Endothelial cell of umbilical vein (primary cell): ENCODE measurements around the gene HOXA1. TPM values are rescaled to one million over a fixed set of nuclear protein-coding genes. Genes with fewer than 3 reads are reported as not detected.

Source experiments
- BruUV-seq: library from RNA; stranded (reverse); fragments of 400-500 nt; replicated peaks from 2 replicates; lab custom pipeline; 2021; lab: Mats Ljungman, UMichigan
- CTCF ChIA-PET: fragments of 300-600, 350-600 bp; sonication (Branson Sonifier 250); formaldehyde crosslinking; loops from one replicate; lab custom pipeline; 2021; ENCODE audit warnings: antibody characterized with exemption, inconsistent platforms; lab: Charles Lee
- POLR2A ChIA-PET: fragments of 300-600, 350-600 bp; sonication (Branson Sonifier 250); formaldehyde crosslinking; loops from one replicate; lab custom pipeline; 2021; ENCODE audit warnings: antibody characterized with exemption, inconsistent platforms; lab: Charles Lee
- DNase-seq: peaks from one replicate; pipeline ENCODE4 v3.0.0-alpha.2; 2011; ENCODE audit warnings: low read depth, low spot score
- FAIRE-seq: peaks from 2 replicates; lab custom pipeline; 2011; peaks lifted over from hg19 to GRCh38; lab: Jason Lieb, UNC
- H2AFZ ChIP-seq: 2 replicates; pipeline ENCODE4 v1.6.0; 2012; ENCODE audit warnings: low read depth, low read length, control low read depth, inconsistent platforms
- H3K27ac ChIP-seq: 2 replicates; pipeline ENCODE4 v1.5.1; 2011; ENCODE audit warnings: low read depth, mild to moderate bottlenecking, control low read depth, low read length, moderate library complexity; ENCODE audit not compliant: insufficient read depth
- H3K27me3 ChIP-seq, 2 experiments: 2 replicates each; pipeline versions ENCODE4 v1.6.0 to v1.6.1; 2011; ENCODE audit warnings: low read length in 2 of 2, mixed read lengths in 1 of 2; ENCODE audit not compliant: control insufficient read depth in 2 of 2, insufficient read depth in 2 of 2
- H3K36me3 ChIP-seq, 2 experiments: 2 replicates in 1 of 2; 3 replicates in 1 of 2; pipeline ENCODE4 v1.5.1; 2011; ENCODE audit warnings: low read length in 2 of 2, mild to moderate bottlenecking in 1 of 2, moderate library complexity in 1 of 2; ENCODE audit not compliant: control insufficient read depth in 2 of 2, insufficient read depth in 2 of 2; ENCODE audit errors: extremely low read depth in 1 of 2
- H3K4me1 ChIP-seq: 3 replicates; pipeline ENCODE4 v1.5.1; 2011; ENCODE audit warnings: mild to moderate bottlenecking, low read length; ENCODE audit not compliant: control insufficient read depth, insufficient read depth; ENCODE audit errors: extremely low read depth
- H3K4me2 ChIP-seq: 2 replicates; pipeline ENCODE4 v1.6.1; 2011; ENCODE audit warnings: low read length, control low read depth, mixed read lengths; ENCODE audit not compliant: insufficient read depth
- H3K4me3 ChIP-seq, 3 experiments: fragments of 200-600 bp in 1 of 3; sonication (generic), shearing (Covaris generic) in 1 of 3; replicated peaks in 1 of 3; 2 replicates each; pipeline ENCODE4 v1.5.1; 2011 to 2016; ENCODE audit warnings: control low read depth in 3 of 3, low read length in 3 of 3, mild to moderate bottlenecking in 2 of 3, inconsistent platforms in 1 of 3, low read depth in 1 of 3, moderate library complexity in 1 of 3; ENCODE audit not compliant: insufficient read depth in 1 of 3
- H3K79me2 ChIP-seq: 2 replicates; pipeline ENCODE4 v1.6.0; 2012; ENCODE audit warnings: low read length, inconsistent platforms; ENCODE audit not compliant: control insufficient read depth, insufficient read depth
- H3K9ac ChIP-seq: replicated peaks from 2 replicates; pipeline ENCODE3; 2011; ENCODE audit warnings: low read length, control low read depth; ENCODE audit not compliant: insufficient read depth; ENCODE audit errors: extremely low read depth
- H3K9me1 ChIP-seq: replicated peaks from 3 replicates; pipeline ENCODE4 v1.6.0; 2011; ENCODE audit warnings: mild to moderate bottlenecking, low read length; ENCODE audit not compliant: control insufficient read depth, insufficient read depth; ENCODE audit errors: extremely low read depth
- H3K9me3 ChIP-seq: replicated peaks from 2 replicates; pipeline ENCODE4 v1.5.1; 2012; ENCODE audit warnings: low read length, inconsistent platforms; ENCODE audit not compliant: control insufficient read depth, insufficient read depth
- H4K20me1 ChIP-seq: replicated peaks from 2 replicates; pipeline ENCODE3; 2011; ENCODE audit warnings: mild to moderate bottlenecking, low read length; ENCODE audit not compliant: control insufficient read depth, insufficient read depth; ENCODE audit errors: extremely low read depth
- CTCF ChIP-seq, 2 donors: IDR thresholded peaks; 1 replicate in 1 of 2; 2 replicates in 1 of 2; pipeline ENCODE4 v1.5.1; 2011; ENCODE audit warnings: low read length in 2 of 2, mild to moderate bottlenecking in 2 of 2, moderate library complexity in 2 of 2, control low read depth in 1 of 2, inconsistent platforms in 1 of 2, low read depth in 1 of 2; ENCODE audit not compliant: insufficient read depth in 1 of 2; ENCODE audit errors: extremely low read depth in 1 of 2
- EZH2 ChIP-seq: IDR thresholded peaks from 2 replicates; pipeline ENCODE4 v1.6.1; 2012; ENCODE audit warnings: borderline replicate concordance, low read depth, mild to moderate bottlenecking, moderate library complexity, low read length, inconsistent platforms; ENCODE audit not compliant: severe bottlenecking
- FOS ChIP-seq: IDR thresholded peaks from 2 replicates; pipeline ENCODE4 v1.6.1; 2011; ENCODE audit warnings: mild to moderate bottlenecking, low read length, moderate library complexity, borderline replicate concordance; ENCODE audit not compliant: insufficient read depth
- GATA2 ChIP-seq: IDR thresholded peaks from 2 replicates; pipeline ENCODE4 v1.7.0; 2011; ENCODE audit warnings: low read depth, mild to moderate bottlenecking, moderate library complexity, mixed read lengths, low read length; ENCODE audit not compliant: insufficient read length, insufficient read depth
- JUN ChIP-seq: IDR thresholded peaks from 2 replicates; pipeline ENCODE4 v1.6.1; 2011; ENCODE audit warnings: borderline replicate concordance, low read depth; ENCODE audit not compliant: insufficient read length, insufficient read depth
- MAX ChIP-seq: IDR thresholded peaks from 2 replicates; pipeline ENCODE4 v1.6.1; 2011; ENCODE audit not compliant: insufficient read depth, insufficient read length
- MYC ChIP-seq: IDR thresholded peaks from one replicate; pipeline ENCODE4 v1.6.1; 2011; ENCODE audit warnings: mild to moderate bottlenecking, low read depth, low read length
- POLR2A ChIP-seq: IDR thresholded peaks from 2 replicates; pipeline ENCODE4 v1.6.1; 2012; ENCODE audit warnings: low read depth, mild to moderate bottlenecking, control low read depth, low read length
- POLR2AphosphoS5 ChIP-seq: IDR thresholded peaks from 2 replicates; pipeline ENCODE4 v1.6.1; 2012; ENCODE audit warnings: low read depth, mild to moderate bottlenecking, control low read depth, low read length, moderate library complexity; ENCODE audit not compliant: insufficient read depth
- dilution Hi-C: fragments of 300-500 bp; cut with MboI; formaldehyde crosslinking; loops from one replicate; pipeline ENCODE4 v1.15.0; 2019; ENCODE audit warnings: low sequenced_read_pairs; ENCODE audit not compliant: extremely low pct_ligation_motif_present
- intact Hi-C: fragments of 100-400 bp; cut with micrococcal nuclease; formaldehyde crosslinking; loops from one replicate; pipeline ENCODE4 v1.10.0; 2022
- polyA plus RNA-seq, 4 experiments: library from polyadenylated mRNA; depleted of rRNA in 3 of 4; stranded (reverse) in 3 of 4; unstranded in 1 of 4; fragments of >200 nt; gene quantifications; 2 replicates each; pipeline versions ENCODE4 v1.2.1 to v1.2.3, GENCODE V29; 2011 to 2012; ENCODE audit warnings: missing spikeins in 1 of 4
- total RNA-seq: library from RNA; stranded (reverse); gene quantifications from 2 replicates; pipeline ENCODE4 v1.2.3, GENCODE V29; 2021

HOXA1 gene
- total and polyA plus RNA-seq, 2 donors (not counting 3 experiments of a cell fraction or from before 2014, with no cell fraction given): 1.2 to 2.4 TPM

DNA sequence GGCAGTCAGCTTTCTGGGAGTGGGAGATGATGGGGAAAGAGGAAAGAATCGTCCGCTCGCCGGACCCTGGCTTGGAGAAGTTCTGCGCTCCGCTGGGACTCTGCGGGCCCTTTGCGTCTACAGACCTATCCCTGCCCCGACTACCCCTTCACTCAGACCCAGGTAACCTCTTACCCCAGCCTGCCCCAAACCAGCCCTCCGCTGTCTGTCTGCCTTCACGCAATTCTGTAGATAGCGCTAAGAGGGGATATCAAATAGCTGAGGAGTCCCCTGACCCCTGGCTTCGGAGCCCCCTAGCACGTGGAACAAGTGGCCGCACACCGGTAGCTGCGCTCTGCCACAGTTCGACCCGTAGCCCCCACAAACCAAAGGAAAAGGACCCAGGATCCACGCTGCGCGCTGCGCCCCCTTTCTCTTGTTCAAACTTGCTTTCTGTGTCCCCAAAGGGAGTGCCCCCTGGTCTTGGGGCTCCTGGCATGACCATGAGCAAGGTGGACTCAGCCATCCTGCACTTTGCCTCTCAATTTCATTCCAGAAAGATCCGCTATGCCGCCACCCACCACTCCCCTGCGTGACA lies 27.8 kb upstream of the HOXA1 start:
- Histone ChIP-seq H3K9me1 (no peaks in the 10 kb centered on the region), H4K20me1 (no peaks in the 10 kb centered on the region), H3K27ac (peak overlapping the region; percentile 96), H3K27me3 (no peaks in the 10 kb centered on the region), H3K79me2 (peaks cover 68% of the 10 kb centered on the region), H3K36me3 (peaks cover 0 to 4% of the 10 kb centered on the region in 2 experiments), H3K4me2 (peak overlapping the region; percentile 92), H3K4me1 (peaks cover 80% of the 10 kb centered on the region), H2AFZ (no peak overlapping the region), H3K9ac (peak overlapping the region; percentile 81), H3K9me3 (no peaks in the 10 kb centered on the region), H3K4me3 (peak overlapping the region in 1 of 3 experiments; percentile 68)
- FAIRE-seq (peak; percentile 4), DNase-seq (no peak)
- no TSS peak for BruUV-seq
- ChIA-PET CTCF (interaction anchor here (1.2 to 9.1 kb wide), 3 partner anchors 17 to 27 kb away, joined by 3 to 70 read pairs (median 3); no protein-coding TSS in a partner anchor), POLR2A (no interaction called here)
- dilution Hi-C loops (no loop called here), intact Hi-C loops (loop anchor here (1.0 kb wide), 1 partner anchor 8 kb away; no protein-coding TSS in a partner anchor)
- TF ChIP-seq POLR2A: peak; percentile 50
- no peak for TF ChIP-seq FOS

DNA sequence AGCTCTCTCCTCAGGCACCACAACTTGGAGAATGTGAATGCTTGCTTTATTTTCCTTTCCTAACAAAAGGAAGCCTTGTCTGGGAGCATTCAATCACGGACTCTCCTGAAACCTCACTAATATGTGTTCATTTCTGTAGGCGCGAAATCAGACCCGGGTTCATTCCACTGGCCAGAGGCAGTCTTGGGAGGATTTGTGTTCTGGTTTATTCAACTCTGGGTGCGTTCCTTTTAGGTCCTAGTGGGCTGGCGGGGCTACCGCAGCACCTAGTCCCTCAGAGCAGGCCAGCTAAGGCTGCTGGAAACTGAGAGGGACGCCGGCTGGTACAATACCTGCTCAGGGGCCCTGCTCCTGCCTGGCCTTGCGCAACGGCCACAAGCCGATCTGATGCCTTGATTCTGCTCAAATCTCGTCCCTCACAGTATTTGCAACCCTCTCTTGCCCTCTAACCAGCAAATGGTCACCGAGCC lies 27.2 kb upstream of the HOXA1 start:
- H3K27me3 ChIP-seq: no peaks in the 10 kb centered on the region
- ChIA-PET CTCF (interaction anchor here (0.7 to 9.1 kb wide), 4 partner anchors 16 to 24 kb away, joined by 3 to 70 read pairs (median 3); no protein-coding TSS in a partner anchor), POLR2A (interaction anchor here (1.2 kb wide), 1 partner anchor 24 kb away, joined by 4 read pairs; no protein-coding TSS in a partner anchor)
- TF ChIP-seq MYC: no peak
- no peak for TF ChIP-seq POLR2A
- no peak for TF ChIP-seq GATA2
- TF ChIP-seq MAX: no peak
- no peak for TF ChIP-seq JUN
- TF ChIP-seq CTCF (IDR thresholded peaks at IDR 0.05; ENCODE audit: extremely low read depth in 1 of 2, insufficient read depth in 1 of 2, low read depth in 1 of 2, low read length in 2 of 2): no peak
- no peak for TF ChIP-seq EZH2
- TF ChIP-seq POLR2AphosphoS5: no peak
- TF ChIP-seq FOS: no peak
- H3K4me1 ChIP-seq: peaks cover 85% of the 10 kb centered on the region
- peaks cover 68% of the 10 kb centered on the region for H3K79me2 ChIP-seq
- no peaks in the 10 kb centered on the region for H3K9me1 ChIP-seq
- no peaks in the 10 kb centered on the region for H4K20me1 ChIP-seq
- no peaks in the 10 kb centered on the region for H3K9me3 ChIP-seq
- peaks cover 0 to 3% of the 10 kb centered on the region in 2 experiments for H3K36me3 ChIP-seq
- H3K9ac ChIP-seq: peak overlapping the region; percentile 81
- BruUV-seq: no TSS peak
- FAIRE-seq (peak; percentile 35), DNase-seq (no peak)
- H3K4me3 ChIP-seq: peak overlapping the region in 2 of 3 experiments; percentile 12 to 68
- H3K27ac ChIP-seq: peak overlapping the region; percentile 96
- intact Hi-C loops (no loop called here), dilution Hi-C loops (no loop called here)
- no peak overlapping the region for H2AFZ ChIP-seq
- peak overlapping the region; percentile 92 for H3K4me2 ChIP-seq
